ENCODE data around the gene PAPOLA.
"Not testable (repeated sequence)": the region's sequence is repeated elsewhere in the genome, so short reads cannot be mapped to it uniquely, and the experiment has no call there.

Gene PAPOLA

GRCh38 chr14:96503306-96503679 lies 1.1 kb downstream of the PAPOLA start:
- DNase-seq: no peak

GRCh38 chr14:96504353-96504752 lies 2.2 kb downstream of the PAPOLA start:
- not testable (repeated sequence) for DNase-seq

GRCh38 chr14:96507723-96508122 lies 5.5 kb downstream of the PAPOLA start:
- no peak for DNase-seq

GRCh38 chr14:96508900-96509299 lies 6.7 kb downstream of the PAPOLA start:
- DNase-seq: no peak

GRCh38 chr14:96509457-96510090 lies 7.4 kb downstream of the PAPOLA start:
- DNase-seq: no peak

- no peak for DNase-seq
Observed at GRCh38 chr14:96511146-96511545, 9.0 kb downstream of the PAPOLA start.

- no peak for DNase-seq
Observed at GRCh38 chr14:96511667-96512066, 9.5 kb downstream of the PAPOLA start.

GRCh38 chr14:96512122-96512521 lies 9.9 kb downstream of the PAPOLA start:
- DNase-seq: no peak

- DNase-seq: no peak
Observed at GRCh38 chr14:96512602-96513397, 10.6 kb downstream of the PAPOLA start.

- DNase-seq: no peak
Observed at GRCh38 chr14:96514694-96515093, 12.5 kb downstream of the PAPOLA start.

GRCh38 chr14:96515731-96516130 lies 13.5 kb downstream of the PAPOLA start:
- no peak for DNase-seq

- no peak for DNase-seq
Observed at GRCh38 chr14:96516351-96516750, 14.2 kb downstream of the PAPOLA start.

- DNase-seq: no peak
Observed at GRCh38 chr14:96519970-96520369, 17.8 kb downstream of the PAPOLA start.

- no peak for DNase-seq
Observed at GRCh38 chr14:96525452-96525851, 23.3 kb downstream of the PAPOLA start.

- DNase-seq: no peak
Observed at GRCh38 chr14:96532632-96533031, 30.4 kb downstream of the PAPOLA start.

GRCh38 chr14:96536807-96537206 lies 34.6 kb downstream of the PAPOLA start:
- DNase-seq: no peak

GRCh38 chr14:96538097-96538989 lies 36.2 kb downstream of the PAPOLA start:
- no peak for DNase-seq

GRCh38 chr14:96538990-96539317 lies 36.8 kb downstream of the PAPOLA start:
- DNase-seq: no peak

- DNase-seq: no peak
Observed at GRCh38 chr14:96554315-96554910, 52.2 kb downstream of the PAPOLA start.

- DNase-seq: no peak
Observed at GRCh38 chr14:96559571-96559970, 57.4 kb downstream of the PAPOLA start.

GRCh38 chr14:96564389-96564788 lies 62.2 kb downstream of the PAPOLA start:
- no peak for DNase-seq

- no peak for DNase-seq
Observed at GRCh38 chr14:96565811-96566210, 63.6 kb downstream of the PAPOLA start.

- no peak for DNase-seq
Observed at GRCh38 chr14:96567289-96567899, 65.2 kb downstream of the PAPOLA start.

All from activated naive CD4-positive, alpha-beta T cell treated with Interleukin-2 at 50 U/mL for 16 hours (primary cell).